GM12865 (cell line): ENCODE measurements around the gene SLC6A19.

Source experiments
- DNase-seq: peaks from one replicate; pipeline ENCODE4 v3.0.0; 2010; ENCODE audit warnings: low read depth
- H3K4me3 ChIP-seq: 2 replicates; pipeline ENCODE4 v1.5.1; 2011; ENCODE audit warnings: mild to moderate bottlenecking, low read depth, low read length, control low read depth
- TF ChIP-seq, protein P1 (sequence below): IDR thresholded peaks from 2 replicates; pipeline ENCODE4 v1.5.1; 2011; ENCODE audit warnings: low read length, control low read depth, low read depth, inconsistent platforms; ENCODE audit not compliant: insufficient read depth; ENCODE audit errors: missing control alignments

SLC6A19 gene

DNA sequence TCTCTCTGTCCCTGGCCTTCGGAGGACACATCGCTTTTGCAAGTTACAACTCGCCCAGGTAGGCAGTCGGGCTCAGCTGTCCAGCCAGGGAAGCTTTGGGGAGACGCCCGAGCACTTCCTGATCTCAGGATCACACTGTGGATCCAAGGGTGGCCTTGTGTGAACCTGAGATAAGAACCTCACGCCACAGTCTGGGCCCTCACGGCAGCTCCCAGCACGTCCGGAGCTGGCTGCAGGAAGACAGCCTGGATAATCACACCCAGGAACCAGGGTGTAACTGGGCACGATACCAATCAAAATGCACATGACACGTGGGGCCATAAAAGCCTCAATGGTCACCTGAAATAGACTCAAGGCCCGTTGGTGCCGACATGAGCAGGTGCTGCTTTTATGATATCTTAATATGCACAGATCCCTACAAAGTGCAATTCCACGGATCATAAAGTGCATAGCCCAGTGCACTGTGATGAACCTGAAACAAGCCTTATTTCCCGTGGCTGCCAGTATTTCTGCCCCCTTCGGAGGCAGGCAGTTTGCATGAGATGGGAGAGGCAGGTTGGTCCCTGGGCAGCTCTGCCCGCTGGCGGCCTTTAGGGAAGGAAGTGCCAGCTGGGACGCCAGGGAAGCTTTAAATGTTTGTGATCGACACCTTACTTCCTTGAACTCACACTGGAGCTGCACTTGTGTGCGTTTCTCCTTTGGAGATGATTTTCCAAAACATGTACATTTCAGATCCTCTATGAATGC lies 38.3 kb downstream of the SLC6A19 start:
- TF ChIP-seq, protein P1, sequence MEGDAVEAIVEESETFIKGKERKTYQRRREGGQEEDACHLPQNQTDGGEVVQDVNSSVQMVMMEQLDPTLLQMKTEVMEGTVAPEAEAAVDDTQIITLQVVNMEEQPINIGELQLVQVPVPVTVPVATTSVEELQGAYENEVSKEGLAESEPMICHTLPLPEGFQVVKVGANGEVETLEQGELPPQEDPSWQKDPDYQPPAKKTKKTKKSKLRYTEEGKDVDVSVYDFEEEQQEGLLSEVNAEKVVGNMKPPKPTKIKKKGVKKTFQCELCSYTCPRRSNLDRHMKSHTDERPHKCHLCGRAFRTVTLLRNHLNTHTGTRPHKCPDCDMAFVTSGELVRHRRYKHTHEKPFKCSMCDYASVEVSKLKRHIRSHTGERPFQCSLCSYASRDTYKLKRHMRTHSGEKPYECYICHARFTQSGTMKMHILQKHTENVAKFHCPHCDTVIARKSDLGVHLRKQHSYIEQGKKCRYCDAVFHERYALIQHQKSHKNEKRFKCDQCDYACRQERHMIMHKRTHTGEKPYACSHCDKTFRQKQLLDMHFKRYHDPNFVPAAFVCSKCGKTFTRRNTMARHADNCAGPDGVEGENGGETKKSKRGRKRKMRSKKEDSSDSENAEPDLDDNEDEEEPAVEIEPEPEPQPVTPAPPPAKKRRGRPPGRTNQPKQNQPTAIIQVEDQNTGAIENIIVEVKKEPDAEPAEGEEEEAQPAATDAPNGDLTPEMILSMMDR = no peak
- H3K4me3 ChIP-seq = no peak overlapping the region
- DNase-seq = no peak

DNA sequence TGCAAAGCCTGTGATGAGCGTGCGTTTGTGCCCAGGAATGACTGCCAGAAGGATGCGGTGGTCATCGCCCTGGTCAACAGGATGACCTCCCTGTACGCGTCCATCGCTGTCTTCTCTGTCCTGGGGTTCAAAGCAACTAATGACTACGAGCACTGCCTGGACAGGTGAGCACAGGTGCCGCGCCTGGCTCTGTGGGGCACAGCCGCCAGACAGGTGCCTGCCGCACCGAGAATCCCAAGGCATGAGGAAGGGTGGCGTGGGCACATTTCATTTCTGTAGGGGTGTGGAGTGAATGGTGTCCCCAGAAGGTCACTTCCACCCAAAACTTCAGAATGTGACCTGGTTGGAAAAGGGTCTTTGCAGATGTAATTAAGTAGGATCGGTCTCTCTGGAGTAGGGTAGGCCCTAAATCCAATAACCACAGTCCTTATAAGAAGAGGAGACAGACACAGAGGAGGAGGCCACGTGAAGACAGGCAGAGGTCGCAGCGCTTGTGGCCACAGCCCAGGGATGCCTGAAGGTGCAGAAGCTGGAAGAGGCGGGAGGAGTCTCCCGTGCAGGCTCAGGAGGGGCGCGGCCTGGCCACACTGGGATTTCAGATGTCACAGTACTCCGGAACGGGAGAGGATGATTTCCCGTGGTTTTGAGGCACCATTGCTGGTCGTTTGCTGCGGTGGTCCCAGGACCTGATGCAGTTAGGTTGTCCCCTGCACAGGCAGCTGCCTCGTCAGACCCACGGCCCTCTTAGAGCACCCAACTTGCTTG lies 39.3 kb downstream of the SLC6A19 start:
- H3K4me3 ChIP-seq = no peak overlapping the region
- TF ChIP-seq, protein P1 = no peak
- no peak for DNase-seq

DNA sequence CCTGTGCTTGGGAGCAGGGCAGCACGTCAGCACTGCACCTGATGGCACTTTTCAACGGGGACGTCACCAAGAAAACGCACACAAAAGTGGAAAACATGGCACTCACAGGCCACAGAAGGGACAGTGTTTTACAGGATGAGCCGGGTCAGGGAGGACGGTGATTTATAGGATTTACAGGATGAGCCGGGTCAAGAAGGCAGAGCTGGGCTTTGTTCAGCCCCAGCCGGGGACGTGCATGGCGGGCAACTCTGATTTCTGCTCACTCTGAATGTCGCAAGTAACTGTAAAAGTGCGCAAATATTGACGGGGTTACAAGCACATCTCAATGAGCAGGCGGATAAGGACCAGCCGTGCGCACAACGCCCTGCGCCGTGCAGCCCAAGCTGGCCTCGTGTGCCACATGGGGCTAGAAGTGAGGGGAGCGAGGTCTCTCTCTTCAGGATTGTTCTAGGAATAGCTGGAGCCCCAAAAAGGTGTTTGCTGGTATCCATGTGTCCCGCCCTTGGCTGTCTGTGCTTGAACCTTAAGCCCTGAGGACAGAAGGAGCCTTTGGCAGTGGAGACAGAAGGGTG lies 40.2 kb downstream of the SLC6A19 start:
- DNase-seq = no peak
- no peak overlapping the region for H3K4me3 ChIP-seq

DNA sequence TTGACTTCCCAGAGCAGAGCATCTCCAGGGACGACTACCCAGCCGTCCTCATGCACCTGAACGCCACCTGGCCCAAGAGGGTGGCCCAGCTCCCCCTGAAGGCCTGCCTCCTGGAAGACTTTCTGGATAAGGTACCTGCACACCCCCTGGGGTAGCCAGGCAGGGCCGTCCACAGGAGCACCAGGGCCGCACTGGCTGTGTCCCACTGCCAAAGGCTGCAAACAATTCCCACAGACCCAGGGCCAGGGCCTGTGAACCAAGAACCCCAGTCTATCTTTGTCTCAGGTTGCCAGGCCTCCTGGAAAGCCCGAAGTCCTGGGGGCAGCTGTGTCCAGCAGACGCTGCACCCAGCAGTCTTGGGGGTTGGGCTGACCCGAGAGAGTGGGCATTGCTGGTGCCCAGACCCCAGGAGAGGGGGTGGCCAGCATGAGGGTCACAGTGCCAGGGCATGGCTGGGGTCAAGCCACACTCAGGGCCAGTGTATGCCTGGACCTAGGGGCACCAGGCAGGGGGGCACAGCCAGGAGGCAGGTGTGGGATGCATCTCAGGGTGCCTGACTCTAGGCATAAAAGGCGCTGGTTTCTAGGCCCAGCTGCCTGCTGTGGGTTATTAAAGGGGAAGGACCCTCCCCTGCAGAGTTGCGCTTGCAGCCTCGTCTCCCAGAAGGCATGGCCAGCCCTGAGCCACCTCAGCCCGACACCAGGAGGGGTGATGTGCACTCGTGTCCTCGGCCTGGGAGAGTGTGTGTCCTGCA lies 41.5 kb downstream of the SLC6A19 start:
- TF ChIP-seq, protein P1 = no peak
- DNase-seq = no peak
- H3K4me3 ChIP-seq = no peak overlapping the region

More for the DNA sequence above, 40.2 kb downstream of the SLC6A19 start:
- TF ChIP-seq, protein P1 = no peak

DNA sequence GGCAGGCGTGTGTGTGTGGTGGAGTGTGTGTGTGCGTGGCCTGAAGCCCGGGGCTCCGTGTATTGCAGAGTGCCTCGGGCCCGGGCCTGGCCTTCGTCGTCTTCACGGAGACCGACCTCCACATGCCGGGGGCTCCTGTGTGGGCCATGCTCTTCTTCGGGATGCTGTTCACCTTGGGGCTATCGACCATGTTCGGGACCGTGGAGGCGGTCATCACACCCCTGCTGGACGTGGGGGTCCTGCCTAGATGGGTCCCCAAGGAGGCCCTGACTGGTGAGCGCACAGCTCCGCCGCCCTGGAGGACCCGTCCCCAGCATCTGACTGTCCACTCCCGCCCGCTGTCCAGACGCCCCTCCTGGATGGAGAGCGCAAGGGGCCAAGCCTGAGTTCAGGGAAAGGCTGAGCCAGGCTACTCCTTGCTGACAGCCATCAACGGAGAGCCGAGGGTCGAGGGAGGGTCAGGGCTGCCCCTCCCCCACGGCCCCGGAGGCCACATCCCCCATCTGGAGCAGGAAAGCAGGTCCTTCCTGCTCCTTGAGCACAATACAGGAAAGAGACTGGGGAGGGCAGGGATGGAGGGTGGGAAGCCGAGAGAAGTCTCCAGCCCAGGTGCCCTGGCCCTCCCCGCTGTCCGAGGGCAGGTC lies 42.2 kb downstream of the SLC6A19 start:
- TF ChIP-seq, protein P1 = no peak
- H3K4me3 ChIP-seq = no peak overlapping the region
- no peak for DNase-seq

DNA sequence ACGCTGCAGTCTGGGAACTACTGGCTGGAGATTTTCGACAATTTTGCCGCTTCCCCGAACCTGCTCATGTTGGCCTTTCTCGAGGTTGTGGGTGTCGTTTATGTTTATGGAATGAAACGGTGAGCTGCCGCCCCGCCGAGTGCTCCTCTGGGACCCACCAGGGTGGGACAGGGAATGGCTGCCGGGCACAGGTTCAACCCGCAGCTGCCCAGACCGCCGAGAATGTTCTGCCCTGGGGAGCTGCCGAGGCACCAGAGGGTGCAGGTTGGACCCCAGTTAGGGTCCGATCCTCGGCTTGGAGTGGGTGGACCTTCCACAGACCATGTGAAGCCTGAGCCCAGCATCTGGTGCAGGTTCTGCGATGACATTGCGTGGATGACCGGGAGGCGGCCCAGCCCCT lies 42.9 kb downstream of the SLC6A19 start:
- DNase-seq = no peak
- H3K4me3 ChIP-seq = no peak overlapping the region
- TF ChIP-seq, protein P1 = no peak
